Erythroblast (primary cell): ENCODE measurements around the gene CYP2W1.

Experiments used
- GATA1 ChIP-seq: IDR thresholded peaks from 2 replicates; pipeline ENCODE4 v1.6.1; 2011; ENCODE audit warnings: low read depth, mild to moderate bottlenecking, control low read depth, low read length, moderate library complexity
- POLR2A ChIP-seq: IDR thresholded peaks from 2 replicates; pipeline ENCODE4 v1.6.1; 2011; ENCODE audit warnings: mild to moderate bottlenecking, low read length

DNA sequence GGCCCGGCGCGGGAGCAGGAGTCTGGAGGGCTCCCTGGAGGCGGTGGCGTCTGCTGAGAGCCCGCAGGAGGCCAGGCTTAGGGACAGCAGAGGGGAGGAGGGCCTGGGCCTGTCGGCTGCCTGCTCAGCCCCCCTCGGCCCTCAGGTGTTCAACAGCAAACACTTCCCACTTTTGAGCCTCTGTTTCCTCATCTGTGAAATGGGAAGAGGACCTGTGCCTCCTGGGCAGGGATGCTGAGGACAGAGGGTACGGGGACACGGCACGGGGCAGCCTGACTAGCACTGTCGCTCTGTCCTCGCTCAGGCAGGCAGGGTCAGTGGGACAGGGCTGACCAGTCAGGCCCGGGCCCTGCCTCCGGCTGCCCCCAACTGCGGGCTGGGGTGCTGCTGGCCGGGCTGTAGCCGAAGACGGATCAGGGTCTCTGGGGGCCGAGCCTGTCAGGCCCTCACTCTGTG is 663 bp downstream of the CYP2W1 start:
- TF ChIP-seq GATA1 (no peak), POLR2A (no peak)
